GM19328 (cell line): Measurements from ENCODE around the gene SIRT3.

Experiments used
- ATAC-seq: cut with Tn5 transposase; IDR thresholded peaks from one replicate; pipeline ENCODE4 v1.9.1; 2021; ENCODE audit warnings: mild to moderate bottlenecking, moderate library complexity; ENCODE audit not compliant: unreplicated experiment

SIRT3 gene

DNA sequence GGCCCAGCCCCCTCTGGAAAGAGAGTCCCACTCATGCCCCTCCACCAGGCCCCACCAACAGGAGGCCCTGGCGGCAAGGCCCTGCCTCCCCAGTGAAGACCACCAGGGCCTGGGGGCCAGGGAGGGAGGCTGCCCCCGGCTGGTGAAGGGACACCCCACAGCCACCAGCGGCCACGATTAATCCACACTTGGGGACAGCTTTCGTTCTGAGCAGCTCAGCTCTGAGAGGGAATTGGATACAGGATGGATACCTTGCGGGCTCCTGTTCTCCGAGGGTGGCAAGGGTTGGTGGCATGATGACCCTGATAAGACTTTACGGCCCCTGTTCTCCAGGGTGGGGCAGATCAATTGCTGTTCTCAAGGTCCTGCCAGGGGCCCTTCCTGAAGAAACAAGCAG is 35.2 kb upstream of the SIRT3 start:
- no peak for ATAC-seq

DNA sequence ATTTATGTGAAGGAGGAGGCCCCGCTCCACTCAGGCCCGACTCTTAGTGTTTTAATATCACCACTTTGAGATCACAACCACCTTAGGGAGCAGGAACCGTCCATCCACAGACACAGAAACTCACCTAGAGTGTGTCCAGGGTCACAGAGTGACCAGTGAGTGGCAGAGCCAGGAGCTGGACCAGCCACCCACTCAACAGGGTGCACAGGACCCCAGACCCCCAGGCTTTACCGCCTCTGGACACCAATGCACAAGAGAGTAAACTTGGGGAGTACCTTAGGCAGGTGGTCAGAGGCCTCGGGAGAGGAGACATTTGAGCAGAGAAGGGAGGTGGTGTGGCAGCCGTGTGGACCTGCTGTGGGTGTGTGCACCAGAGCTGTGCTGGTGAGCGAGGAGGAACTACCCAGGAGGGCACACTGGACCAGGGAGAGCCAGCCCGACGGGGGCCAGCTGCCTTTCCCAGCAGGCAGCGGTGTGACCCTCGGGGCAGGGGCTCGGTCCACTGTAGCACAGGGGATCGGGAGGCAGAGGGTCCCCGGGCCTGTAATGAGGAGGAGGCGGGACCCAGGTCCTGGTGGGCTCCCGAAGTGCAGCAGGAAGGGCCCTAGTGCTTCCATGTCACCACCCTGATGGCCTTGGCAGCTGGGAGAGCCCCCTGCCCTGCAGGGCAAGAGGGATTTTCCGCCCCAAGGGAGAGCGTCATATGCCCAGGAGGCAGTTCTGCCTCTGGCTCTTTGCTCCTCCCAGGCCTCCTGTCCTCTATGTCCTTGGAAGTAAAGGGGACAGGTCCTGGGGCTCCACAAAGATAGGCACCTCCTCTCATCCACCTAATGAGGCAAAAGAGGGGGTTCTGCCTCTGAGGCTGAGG is 34.5 kb upstream of the SIRT3 start:
- ATAC-seq, result no peak

DNA sequence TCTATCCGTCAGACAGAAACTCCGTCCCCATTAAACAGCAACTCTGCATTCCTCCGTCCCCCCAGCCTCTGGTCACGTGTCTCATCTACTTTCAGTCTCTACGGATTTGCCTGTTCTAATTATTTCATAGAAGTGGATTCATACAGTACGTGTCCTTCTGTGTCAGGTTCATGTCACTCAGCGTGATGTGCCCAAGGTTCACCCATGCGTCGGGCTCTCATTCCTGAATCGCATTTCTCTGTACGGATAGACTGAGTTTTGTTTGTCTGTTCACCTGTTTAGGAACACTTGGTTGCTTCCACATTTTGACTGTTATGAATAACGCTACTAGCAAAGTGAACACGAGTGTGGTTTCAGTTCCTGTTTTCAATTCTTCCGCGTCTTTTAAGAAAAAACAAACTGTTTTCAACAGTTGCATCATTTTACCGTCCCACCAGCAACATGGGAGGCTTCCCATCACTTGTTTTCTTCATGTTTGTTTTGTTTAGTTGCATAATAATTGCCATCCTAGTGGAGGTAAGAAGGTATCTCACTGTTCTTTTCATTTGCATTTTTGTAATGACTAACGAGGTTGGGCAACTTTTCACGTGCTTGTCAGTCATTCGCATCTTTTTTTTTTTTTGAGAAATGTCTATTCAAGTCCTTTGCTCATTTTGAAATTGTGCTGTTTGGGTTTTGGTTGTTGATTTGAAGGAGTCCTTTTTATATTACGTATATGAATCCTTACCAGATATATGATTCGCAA is 33.2 kb upstream of the SIRT3 start:
- peak; percentile 61 for ATAC-seq

- ATAC-seq, result peak; percentile 39
Measured at GRCh38 chr11:268716-269145, 32.6 kb upstream of the SIRT3 start.

DNA sequence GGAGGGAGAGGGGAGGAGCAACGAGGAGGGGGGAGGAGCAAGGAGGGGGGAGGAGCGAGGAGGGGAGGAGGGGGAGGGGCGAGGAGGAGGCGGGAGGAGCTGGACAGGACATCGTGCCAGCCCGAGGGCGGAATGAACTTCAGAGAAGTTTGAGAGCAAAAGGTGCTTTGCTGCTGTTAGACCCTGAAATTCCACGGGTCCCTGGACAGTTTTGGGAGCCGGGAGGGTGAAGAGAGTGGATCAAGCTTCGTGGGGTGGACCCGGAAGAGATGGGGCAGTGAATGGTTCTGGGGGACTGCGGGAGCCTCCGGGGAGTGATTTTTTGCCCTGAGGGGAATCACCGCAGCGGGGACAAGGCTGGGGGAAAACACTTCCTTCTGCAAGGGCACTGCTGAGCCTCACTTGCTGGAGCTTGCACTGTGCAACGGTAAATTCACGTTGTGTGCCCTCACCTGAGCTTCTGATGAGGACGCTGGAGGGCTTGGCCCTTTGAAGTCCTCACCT is 31.4 kb upstream of the SIRT3 start:
- ATAC-seq, result no peak

- no peak for ATAC-seq
Measured at GRCh38 chr11:266676-267439, 30.7 kb upstream of the SIRT3 start.

DNA sequence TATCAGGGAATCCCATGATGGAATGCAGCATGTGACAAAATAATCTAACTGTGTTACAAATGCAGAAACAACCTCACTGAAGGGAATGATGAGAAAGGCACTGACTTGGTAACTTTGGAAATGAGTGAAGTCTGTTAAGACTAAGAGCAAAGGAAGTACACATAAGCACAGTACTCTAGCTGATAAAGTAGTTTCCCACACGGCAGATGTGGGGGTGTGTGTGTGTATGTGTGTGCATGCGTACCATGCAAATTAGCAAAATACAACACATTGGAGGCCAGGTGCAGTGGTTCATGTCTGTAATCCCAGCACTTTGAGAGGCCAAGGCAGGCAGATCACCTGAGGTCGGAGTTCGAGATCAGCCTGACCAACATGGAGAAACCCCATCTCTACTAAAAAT is 25.5 kb upstream of the SIRT3 start:
- ATAC-seq, result no peak

GRCh38 chr11:259413-259812 is 23.3 kb upstream of the SIRT3 start:
- ATAC-seq, result no peak

- ATAC-seq, result no peak
Measured at GRCh38 chr11:257766-258493, 21.8 kb upstream of the SIRT3 start.

DNA sequence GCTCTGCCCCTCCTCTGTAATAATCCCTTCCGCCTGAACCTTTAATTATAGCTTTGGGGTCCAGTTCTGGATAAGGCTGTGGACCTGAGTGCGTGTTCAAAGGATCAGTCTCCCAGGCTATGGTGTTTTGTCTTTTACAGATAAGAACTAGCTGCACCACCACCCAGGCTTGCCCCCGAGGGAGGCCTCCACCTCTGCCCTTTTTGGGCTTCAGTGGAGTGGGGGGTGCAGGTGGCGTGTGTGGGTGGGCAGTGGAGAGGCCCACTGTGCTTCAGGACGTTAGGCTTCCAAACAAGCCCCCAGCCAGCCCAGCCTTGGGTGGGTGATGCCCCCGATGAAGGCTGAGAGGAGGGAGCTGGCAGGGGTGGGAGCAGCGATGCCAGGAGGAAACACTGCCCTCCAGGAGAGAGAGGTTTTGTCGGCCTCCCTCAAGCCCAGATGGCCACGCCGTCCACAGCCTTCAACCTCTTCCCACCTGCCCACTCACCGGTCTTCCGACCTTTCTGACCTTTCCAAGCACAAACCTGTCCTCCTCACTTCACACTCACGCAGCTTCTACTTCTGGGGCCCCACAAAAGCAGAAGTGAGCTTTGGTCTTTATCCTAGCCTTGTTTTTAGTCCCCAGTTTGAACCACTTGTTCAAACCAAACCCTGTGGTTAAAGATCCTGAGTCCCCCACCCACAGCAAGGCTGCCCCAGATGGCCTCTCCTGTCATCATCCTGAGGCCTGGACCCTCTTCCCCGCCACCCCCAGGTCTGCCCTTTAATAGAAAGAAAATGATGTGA is 21.0 kb upstream of the SIRT3 start:
- ATAC-seq, result no peak

DNA sequence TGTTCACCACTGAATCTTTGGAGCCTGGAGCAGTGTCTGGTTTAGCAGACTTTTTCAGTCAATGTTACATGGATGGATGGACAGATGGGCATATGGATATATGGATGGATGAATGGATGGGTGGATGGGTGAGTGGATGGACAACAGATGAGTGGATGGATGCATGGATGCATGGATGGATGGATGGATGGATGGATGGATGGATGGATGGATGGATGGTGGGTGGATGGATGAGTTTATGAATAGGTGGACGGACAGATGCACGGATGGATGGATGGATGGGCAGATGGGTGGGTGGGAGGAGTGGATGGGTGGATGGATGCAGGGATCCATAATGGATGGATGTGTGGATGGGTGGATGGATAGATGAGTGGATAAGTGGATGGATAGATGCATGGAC is 19.7 kb upstream of the SIRT3 start:
- no peak for ATAC-seq

- ATAC-seq, result no peak
Measured at GRCh38 chr11:255176-255575, 19.0 kb upstream of the SIRT3 start.

- no peak for ATAC-seq
Measured at GRCh38 chr11:253886-254270, 17.7 kb upstream of the SIRT3 start.

DNA sequence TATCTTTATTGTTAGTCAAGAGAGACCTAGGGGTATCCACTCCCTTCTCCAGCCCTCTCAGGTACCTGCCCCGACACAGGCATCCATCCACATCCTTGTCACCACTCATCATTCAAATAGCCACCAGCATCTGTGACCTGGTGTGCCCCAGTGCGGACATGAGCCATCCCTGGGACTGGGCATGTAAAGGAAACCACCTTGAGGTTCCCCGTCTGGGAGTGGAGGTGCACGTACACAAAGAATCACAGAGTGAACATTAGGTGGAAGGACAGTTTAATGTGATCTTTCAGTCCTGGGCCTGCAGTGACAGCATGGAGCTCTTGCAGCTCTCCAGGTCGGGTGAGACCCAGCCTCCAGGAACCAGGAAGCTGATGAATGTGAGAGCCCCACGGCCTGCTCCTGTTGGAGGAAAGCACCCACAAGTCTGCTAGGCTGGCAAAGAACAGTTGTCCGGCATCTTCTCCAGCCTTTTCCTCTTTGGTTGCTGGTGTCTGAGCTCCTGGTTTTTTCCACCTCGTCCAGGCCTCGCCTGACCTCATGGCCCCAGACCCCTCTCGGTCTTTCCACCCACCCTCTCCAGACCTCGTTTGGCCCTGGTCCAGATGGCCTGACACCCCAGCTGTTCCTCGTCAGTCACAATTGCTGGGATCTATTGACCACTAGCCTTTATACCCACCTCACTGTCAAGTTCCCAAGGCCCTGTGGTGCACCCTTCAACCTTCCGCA is 17.2 kb upstream of the SIRT3 start:
- ATAC-seq, result no peak

DNA sequence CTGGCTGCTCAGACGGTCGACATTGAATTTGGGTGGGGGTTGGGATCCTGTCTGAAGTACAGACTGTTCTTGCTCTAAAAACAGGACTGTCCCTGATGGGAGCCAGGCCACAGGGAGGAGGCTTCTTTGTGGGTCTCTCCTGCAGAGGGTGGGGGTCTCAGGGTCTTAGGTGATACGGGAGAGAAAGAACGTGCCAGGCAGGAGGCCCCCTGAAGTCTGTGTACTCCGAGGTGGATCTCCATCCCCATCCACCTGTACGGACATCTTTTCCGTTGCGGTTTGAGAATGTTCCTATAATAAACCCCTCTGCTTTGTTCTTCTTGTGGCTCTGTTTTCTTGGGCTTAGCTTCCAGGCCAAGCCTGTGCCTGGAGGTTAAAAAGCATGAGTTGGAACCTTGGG is 16.5 kb upstream of the SIRT3 start:
- ATAC-seq, result no peak

- ATAC-seq, result no peak
Measured at GRCh38 chr11:251550-251949, 15.4 kb upstream of the SIRT3 start.

- no peak for ATAC-seq
Measured at GRCh38 chr11:250740-251299, 14.7 kb upstream of the SIRT3 start.

- ATAC-seq, result no peak
Measured at GRCh38 chr11:250274-250673, 14.1 kb upstream of the SIRT3 start.

DNA sequence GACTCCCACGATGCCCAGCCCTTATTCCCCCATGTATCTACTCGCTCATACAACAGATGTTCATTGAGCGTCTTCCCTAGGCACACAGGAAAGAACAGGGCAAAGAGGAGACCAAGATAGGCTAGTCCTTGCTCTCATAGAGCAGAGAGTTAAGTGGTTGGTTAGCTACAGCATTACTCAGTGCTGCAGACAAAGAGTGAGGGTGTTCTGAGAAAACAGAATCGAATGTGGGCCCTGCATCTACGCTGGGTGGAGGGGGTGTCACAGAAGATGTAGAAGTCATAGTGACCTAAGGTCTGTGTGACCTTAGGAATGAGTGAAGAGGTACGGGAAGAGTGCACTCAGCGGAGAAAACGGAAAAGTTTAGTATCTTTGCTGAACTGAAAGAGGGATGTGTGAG is 12.9 kb upstream of the SIRT3 start:
- ATAC-seq, result no peak
